PC-9 (cell line): Measurements from ENCODE around the gene CCNT2. TPM values are rescaled to one million over a fixed set of nuclear protein-coding genes. Genes with fewer than 3 reads are reported as not detected.

Experiments used
- BruUV-seq: library from RNA; stranded (reverse); fragments of 400-500 nt; replicated peaks from 2 replicates; lab custom pipeline; 2021; lab: Mats Ljungman, UMichigan
- CTCF ChIA-PET: fragments of 300-600 bp; sonication (Branson Sonifier 250); formaldehyde crosslinking; loops from one replicate; lab custom pipeline; 2022; ENCODE audit warnings: antibody characterized with exemption; lab: Charles Lee
- POLR2A ChIA-PET: fragments of 300-600 bp; sonication (Branson Sonifier 250); formaldehyde crosslinking; loops from one replicate; lab custom pipeline; 2022; ENCODE audit warnings: antibody characterized with exemption; ENCODE audit not compliant: unreplicated experiment; lab: Charles Lee
- DNase-seq, 2 experiments: peaks; one replicate each; pipeline versions ENCODE4 v3.0.0 to v3.0.0-alpha.2; 2015 to 2022; ENCODE audit warnings: mixed read lengths in 1 of 2
- H2AFZ ChIP-seq: fragments of 200-600 bp; sonication (generic); 2 replicates; pipeline ENCODE4 v1.8.1; 2017; ENCODE audit warnings: antibody characterized with exemption
- H3F3A ChIP-seq: fragments of 200-600 bp; sonication (generic); 2 replicates; pipeline ENCODE4 v1.8.1; 2017; ENCODE audit warnings: antibody characterized with exemption, mild to moderate bottlenecking, low read depth; ENCODE audit not compliant: insufficient read depth
- H3K27ac ChIP-seq: fragments of 200-600 bp; sonication (generic); 2 replicates; pipeline ENCODE4 v1.6.1; 2016; ENCODE audit warnings: mixed run types
- H3K27me3 ChIP-seq: fragments of 200-600 bp; sonication (generic); 2 replicates; pipeline ENCODE4 v1.6.1; 2016; ENCODE audit warnings: low read depth, mixed run types; ENCODE audit not compliant: insufficient read depth
- H3K36me3 ChIP-seq: fragments of 200-600 bp; sonication (generic); 2 replicates; pipeline ENCODE4 v1.6.1; 2016; ENCODE audit warnings: low read depth, mixed run types
- H3K4me1 ChIP-seq: fragments of 200-600 bp; sonication (generic); replicated peaks from 2 replicates; pipeline ENCODE4 v1.6.1; 2016; ENCODE audit warnings: mixed run types; ENCODE audit not compliant: insufficient read depth
- H3K4me2 ChIP-seq: fragments of 200-600 bp; sonication (generic); 2 replicates; pipeline ENCODE4 v1.6.1; 2017; ENCODE audit warnings: mixed run types
- H3K4me3 ChIP-seq: fragments of 200-600 bp; sonication (generic); 2 replicates; pipeline ENCODE4 v1.6.1; 2016; ENCODE audit warnings: mixed run types
- H3K79me2 ChIP-seq: fragments of 200-600 bp; sonication (generic); 2 replicates; pipeline ENCODE4 v1.6.1; 2017; ENCODE audit warnings: low read depth, mixed run types
- H3K9me2 ChIP-seq: fragments of 200-600 bp; sonication (generic); 2 replicates; pipeline ENCODE4 v1.8.1; 2017; ENCODE audit warnings: mild to moderate bottlenecking; ENCODE audit not compliant: insufficient read depth
- H3K9me3 ChIP-seq: fragments of 200-600 bp; sonication (generic); 2 replicates; pipeline ENCODE4 v1.8.1; 2016; ENCODE audit warnings: low read depth; ENCODE audit not compliant: insufficient read depth
- H4K20me1 ChIP-seq: fragments of 200-600 bp; sonication (generic); 2 replicates; pipeline ENCODE4 v1.8.1; 2017; ENCODE audit not compliant: insufficient read depth
- CTCF ChIP-seq: fragments of 200-600 bp; sonication (generic); conservative IDR thresholded peaks from 2 replicates; pipeline ENCODE4 v1.6.1; 2017; ENCODE audit warnings: mixed run types, antibody characterized with exemption, mild to moderate bottlenecking, moderate library complexity
- EZH2 ChIP-seq: fragments of 200-600 bp; sonication (generic); IDR thresholded peaks from 2 replicates; pipeline ENCODE4 v1.8.0; 2017; ENCODE audit warnings: antibody characterized with exemption, low read depth
- intact Hi-C: fragments of 100-400 bp; cut with micrococcal nuclease; formaldehyde crosslinking; loops from one replicate; pipeline ENCODE4 v1.10.0; 2022; ENCODE audit not compliant: unreplicated experiment
- total RNA-seq: library from RNA; stranded (reverse); gene quantifications from 2 replicates; pipeline ENCODE4 v1.2.3, GENCODE V29; 2021

CCNT2 gene
- total RNA-seq, 1 experiment from 2014 or later = 26.2 TPM

GRCh38 chr2:134946073-134946472 lies 27.5 kb downstream of the CCNT2 start:
- H4K20me1 ChIP-seq = peaks cover 28% of the 10 kb centered on the region
- TF ChIP-seq EZH2 = no peak
- TF ChIP-seq CTCF = no peak
- no TSS peak for BruUV-seq

GRCh38 chr2:134949981-134950708 lies 31.5 kb downstream of the CCNT2 start:
- Histone ChIP-seq H3K79me2 (no peaks in the 10 kb centered on the region), H4K20me1 (peaks cover 30% of the 10 kb centered on the region), H3F3A (0 out of 2 replicates have a peak, but pooled peaks cover 6% of the 10 kb centered on the region), H3K4me1 (no peaks in the 10 kb centered on the region), H3K36me3 (peaks cover 30% of the 10 kb centered on the region), H3K27ac (no peak overlapping the region), H3K4me3 (no peak overlapping the region), H3K9me3 (no peaks in the 10 kb centered on the region), H3K9me2 (no peaks in the 10 kb centered on the region), H2AFZ (no peak overlapping the region), H3K27me3 (no peaks in the 10 kb centered on the region), H3K4me2 (no peak overlapping the region)
- no TSS peak for BruUV-seq
- DNase-seq = no peak
- intact Hi-C loops = no loop called here
- ChIA-PET POLR2A (no interaction called here), CTCF (no interaction called here)
- TF ChIP-seq CTCF = no peak
- no peak for TF ChIP-seq EZH2

More at GRCh38 chr2:134946073-134946472, 27.5 kb downstream of the CCNT2 start:
- ChIA-PET POLR2A (no interaction called here), CTCF (no interaction called here)
- Histone ChIP-seq H3K4me2 (no peak overlapping the region), H3K27me3 (no peaks in the 10 kb centered on the region), H3K36me3 (peaks cover 35% of the 10 kb centered on the region), H3K4me3 (no peak overlapping the region), H3K79me2 (no peaks in the 10 kb centered on the region), H2AFZ (no peak overlapping the region), H3K9me3 (no peaks in the 10 kb centered on the region), H3K27ac (no peak overlapping the region), H3F3A (0 out of 2 replicates have a peak, but pooled peaks cover 3% of the 10 kb centered on the region), H3K9me2 (no peaks in the 10 kb centered on the region), H3K4me1 (no peaks in the 10 kb centered on the region)
- DNase-seq = no peak
- intact Hi-C loops = no loop called here

GRCh38 chr2:134950886-134951285 lies 32.3 kb downstream of the CCNT2 start:
- Histone ChIP-seq H3K79me2 (no peaks in the 10 kb centered on the region), H3K27ac (no peak overlapping the region), H3K4me3 (no peak overlapping the region), H2AFZ (no peak overlapping the region), H3K27me3 (no peaks in the 10 kb centered on the region), H3K9me3 (no peaks in the 10 kb centered on the region), H3K36me3 (peaks cover 30% of the 10 kb centered on the region), H3F3A (0 out of 2 replicates have a peak, but pooled peaks cover 6% of the 10 kb centered on the region), H4K20me1 (peaks cover 29% of the 10 kb centered on the region), H3K4me2 (no peak overlapping the region), H3K9me2 (no peaks in the 10 kb centered on the region), H3K4me1 (no peaks in the 10 kb centered on the region)
- BruUV-seq = no TSS peak
- ChIA-PET POLR2A (no interaction called here), CTCF (no interaction called here)
- DNase-seq = no peak
- no peak for TF ChIP-seq CTCF
- TF ChIP-seq EZH2 = no peak
- intact Hi-C loops = no loop called here
